GM19099 (cell line): ENCODE data around the gene GPRC6A.

Source experiments
- POLR2A ChIP-seq: IDR thresholded peaks from 3 replicates; pipeline ENCODE4 v1.6.1; 2011; ENCODE audit warnings: low read depth; ENCODE audit not compliant: insufficient read length; ENCODE audit errors: extremely low read depth

Gene GPRC6A, protein sequence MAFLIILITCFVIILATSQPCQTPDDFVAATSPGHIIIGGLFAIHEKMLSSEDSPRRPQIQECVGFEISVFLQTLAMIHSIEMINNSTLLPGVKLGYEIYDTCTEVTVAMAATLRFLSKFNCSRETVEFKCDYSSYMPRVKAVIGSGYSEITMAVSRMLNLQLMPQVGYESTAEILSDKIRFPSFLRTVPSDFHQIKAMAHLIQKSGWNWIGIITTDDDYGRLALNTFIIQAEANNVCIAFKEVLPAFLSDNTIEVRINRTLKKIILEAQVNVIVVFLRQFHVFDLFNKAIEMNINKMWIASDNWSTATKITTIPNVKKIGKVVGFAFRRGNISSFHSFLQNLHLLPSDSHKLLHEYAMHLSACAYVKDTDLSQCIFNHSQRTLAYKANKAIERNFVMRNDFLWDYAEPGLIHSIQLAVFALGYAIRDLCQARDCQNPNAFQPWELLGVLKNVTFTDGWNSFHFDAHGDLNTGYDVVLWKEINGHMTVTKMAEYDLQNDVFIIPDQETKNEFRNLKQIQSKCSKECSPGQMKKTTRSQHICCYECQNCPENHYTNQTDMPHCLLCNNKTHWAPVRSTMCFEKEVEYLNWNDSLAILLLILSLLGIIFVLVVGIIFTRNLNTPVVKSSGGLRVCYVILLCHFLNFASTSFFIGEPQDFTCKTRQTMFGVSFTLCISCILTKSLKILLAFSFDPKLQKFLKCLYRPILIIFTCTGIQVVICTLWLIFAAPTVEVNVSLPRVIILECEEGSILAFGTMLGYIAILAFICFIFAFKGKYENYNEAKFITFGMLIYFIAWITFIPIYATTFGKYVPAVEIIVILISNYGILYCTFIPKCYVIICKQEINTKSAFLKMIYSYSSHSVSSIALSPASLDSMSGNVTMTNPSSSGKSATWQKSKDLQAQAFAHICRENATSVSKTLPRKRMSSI

DNA sequence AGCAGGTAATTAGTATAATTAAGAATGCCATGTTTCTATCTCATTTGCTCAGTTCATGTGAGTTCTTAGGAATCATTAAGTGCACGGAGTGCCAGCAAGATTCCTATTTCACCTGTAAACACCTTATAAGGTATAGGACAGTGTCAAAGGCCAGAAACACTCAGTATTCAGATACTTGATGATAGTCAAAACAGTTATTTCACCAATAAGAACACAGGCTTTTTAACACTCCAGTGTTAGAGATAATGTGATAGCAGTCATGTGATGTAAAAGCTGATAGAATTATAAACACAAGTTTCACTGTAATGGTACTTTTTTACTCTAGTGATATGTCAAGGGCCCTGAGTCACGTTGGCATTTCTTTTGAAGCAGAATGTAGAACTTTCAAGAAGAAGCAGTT lies at the start of gene GPRC6A:
GPRC6A (minus strand) TSS at position 101 of the 400 bp plus-strand sequence; CDS start at position 31, 70 bp downstream.
- no peak for TF ChIP-seq POLR2A

DNA sequence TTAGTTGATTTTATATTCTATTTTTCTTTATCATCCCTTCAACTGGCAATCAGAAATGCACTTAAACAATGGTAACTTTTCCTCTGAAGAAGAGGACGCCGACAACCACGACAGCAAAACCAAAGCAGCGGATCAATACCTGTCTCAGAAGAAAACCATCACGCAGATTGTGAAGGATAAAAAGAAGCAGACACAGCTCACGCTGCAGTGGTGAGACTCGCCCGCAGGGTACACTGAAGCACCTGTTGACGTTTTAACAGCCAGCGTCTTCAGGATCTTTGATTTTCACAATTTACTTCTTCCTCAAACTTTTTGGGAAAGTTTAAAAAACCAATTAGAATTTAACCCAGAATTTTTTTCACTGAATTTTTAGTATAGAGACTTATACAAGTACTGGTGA lies 48.9 kb upstream of the GPRC6A start:
- no peak for TF ChIP-seq POLR2A

DNA sequence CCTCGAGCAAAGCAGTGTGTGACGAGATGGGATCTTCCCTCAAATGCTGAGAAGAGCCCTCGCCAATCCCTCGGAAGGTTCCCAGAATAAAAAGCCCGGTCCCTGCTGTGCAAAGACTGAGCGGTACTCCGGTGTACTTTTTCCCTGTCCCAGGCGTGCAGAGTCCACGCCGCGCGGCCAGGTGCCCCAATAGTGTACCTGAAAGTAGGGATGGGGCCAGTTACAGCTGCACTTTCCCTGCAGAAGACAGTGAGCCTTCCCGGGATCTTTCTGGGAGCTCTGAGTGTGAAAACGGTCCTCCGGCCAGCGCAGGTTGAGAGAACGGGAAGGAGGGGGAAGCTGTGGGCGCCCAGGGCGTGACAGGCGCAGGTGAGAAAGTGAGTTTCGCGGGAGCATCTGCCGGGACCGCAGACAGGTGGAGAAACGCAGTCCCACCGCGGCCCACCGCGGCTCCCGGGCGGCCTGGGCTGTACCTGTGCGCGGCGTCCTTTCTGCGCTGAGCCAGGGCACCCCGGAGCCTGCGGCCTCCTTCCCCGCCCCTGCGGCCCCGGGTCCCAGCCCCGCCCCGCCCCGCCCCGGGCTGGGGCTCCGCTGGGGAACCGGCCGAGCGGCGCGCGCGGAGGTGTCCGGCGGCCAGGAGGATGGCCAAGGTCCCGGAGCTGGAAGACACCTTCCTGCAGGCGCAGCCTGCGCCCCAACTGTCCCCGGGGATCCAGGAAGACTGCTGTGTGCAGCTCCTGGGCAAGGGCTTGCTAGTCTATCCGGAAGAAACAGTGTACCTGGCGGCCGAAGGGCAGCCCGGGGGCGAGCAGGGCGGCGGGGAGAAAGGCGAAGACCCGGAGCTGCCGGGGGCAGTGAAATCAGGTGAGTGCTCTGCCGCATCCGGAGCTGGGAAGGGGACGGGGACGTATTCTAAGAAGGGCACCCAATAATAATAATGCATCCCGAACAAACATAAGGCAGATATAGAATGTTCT lies 48.0 kb upstream of the GPRC6A start, which contains the start of gene RFX6:
RFX6 (plus strand) TSS at position 608 of the 977 bp plus-strand sequence; CDS start at position 642, 34 bp downstream.
- no peak for TF ChIP-seq POLR2A

DNA sequence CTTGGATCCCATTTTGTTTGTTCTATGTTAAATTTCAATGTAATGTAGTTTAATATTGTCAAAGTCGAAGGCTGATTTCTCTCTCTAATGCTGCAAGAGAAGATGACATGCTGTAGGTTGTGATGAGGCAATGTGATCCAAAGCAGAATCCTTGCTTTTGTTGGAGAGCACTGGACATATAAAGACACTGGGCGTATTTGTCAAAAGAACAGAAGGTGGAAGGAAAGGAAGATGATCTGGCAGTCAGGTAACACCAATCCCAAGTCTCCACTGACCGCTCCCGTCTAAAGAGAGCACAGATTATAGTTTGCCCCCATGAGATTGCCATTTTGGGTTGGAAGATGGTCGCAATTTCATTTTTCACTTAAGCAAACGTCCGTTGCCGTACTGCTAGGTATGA lies 47.2 kb upstream of the GPRC6A start:
- TF ChIP-seq POLR2A, result no peak

DNA sequence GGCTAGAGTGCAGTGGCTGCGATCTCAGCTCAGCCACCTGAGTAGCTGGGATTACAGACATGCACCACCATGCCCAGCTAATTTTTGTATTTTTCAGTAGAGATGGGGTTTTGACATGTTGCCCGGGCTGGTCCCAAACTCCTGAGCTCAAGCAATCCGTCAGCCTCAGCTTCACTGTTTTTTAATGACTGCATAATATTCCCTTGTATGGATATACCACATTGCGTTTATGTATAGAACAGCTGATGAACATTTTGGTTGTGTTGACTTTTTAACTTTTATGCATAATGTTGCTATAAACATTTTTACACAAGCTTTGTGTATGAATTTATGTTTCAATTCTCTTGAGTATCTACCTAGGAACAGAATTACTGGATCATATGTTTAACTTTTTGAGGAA lies 43.9 kb upstream of the GPRC6A start:
- no peak for TF ChIP-seq POLR2A

DNA sequence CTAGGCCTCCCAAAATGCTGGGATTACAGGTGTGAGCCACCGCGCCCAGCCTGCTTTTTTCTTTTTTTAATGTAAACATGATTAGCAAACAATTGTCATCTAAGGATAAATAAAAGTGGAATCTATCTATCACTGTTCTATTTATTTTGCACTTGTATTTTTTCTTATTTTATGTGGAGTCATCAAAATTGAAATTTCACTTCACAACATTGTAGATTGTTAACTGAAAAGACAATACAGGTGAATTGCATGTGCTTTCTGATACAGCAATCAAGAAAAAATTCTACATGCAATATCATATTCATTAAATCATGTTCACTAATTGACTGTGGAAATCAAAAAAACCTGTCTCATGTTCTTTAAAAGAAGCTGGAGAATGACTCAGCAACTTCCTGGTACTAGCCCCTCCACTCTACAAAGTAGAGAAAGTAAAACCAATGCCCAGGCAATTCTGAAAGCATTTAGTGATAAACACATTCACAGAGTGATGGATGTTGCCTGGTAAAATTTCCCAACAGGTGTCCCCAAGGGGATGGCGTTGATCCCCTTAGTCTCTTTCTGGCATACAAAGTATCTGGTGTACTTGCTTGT lies 37.5 kb upstream of the GPRC6A start:
- TF ChIP-seq POLR2A, result no peak

DNA sequence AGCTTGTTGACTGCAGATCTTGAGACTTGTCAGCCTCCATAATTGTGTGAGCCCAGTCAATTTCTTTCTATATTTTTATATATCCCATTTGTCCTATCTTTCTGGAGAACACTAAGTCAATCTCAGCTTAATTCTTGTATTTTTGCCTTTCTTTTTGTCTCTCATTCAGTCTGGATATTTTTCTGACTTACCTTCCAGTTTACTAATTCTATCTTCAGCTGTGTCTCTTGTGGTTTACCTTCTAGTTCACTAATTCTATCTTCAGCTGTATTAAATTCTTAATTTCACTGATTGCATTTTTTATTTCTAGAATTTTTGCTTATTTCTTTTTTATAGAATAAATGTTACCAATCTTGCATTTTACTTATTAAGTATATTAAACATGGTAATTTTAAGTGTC lies 30.4 kb upstream of the GPRC6A start:
- TF ChIP-seq POLR2A, result no peak

DNA sequence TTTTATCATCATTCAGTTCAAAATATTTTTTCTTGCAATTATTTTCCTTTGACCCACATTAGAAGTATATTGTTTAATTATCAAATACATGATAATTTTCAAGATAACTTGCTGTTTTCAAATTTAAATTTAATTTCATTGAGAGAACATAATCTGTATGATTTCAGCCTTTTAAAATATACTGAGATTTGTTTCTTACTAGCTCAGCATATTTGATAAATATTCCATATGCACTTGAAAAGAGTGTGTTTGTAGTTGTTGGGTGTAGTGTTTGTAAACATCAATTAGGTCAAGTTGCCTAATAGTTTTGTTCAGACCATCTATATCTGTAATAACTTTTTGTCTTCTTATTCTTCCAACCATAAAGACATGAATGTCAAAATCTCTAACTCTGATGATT lies 29.2 kb upstream of the GPRC6A start:
- no peak for TF ChIP-seq POLR2A

DNA sequence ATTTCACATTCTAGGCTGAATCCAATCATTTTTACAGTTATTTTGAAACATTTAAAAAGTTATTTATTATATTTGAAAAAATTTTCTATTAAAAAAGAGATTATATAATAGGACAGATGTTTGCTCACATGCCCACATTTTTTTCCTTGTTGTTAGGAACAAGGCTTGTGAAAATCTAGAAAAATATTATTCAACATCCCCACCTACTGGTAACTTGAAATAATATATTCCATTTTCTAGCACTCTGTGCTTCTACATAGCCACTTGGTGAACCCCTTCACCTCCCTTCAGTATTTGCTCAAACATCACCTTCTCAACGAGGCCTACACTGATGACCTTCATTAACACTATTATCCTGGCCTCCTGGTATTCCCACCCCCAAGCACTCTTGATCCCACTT lies 18.3 kb upstream of the GPRC6A start:
- no peak for TF ChIP-seq POLR2A

DNA sequence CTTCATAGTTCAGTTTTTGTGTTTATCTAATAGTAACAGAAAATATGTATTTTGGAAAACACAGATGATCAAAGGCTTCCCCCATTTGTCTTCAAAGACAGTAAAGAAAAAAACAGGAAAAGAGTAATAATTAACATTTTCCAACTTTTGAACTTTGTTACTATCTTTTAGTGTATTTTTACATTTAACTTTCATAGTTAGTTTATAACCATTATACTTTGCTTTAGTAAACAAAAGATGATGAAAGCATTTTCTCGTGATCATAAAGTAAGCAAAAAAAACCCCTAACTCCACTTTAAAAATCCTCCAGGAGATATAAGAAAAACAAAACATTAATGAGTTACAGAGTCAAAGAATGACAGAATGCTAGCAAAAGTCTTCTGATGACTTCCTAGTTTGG lies 13.6 kb upstream of the GPRC6A start:
- TF ChIP-seq POLR2A, result no peak

DNA sequence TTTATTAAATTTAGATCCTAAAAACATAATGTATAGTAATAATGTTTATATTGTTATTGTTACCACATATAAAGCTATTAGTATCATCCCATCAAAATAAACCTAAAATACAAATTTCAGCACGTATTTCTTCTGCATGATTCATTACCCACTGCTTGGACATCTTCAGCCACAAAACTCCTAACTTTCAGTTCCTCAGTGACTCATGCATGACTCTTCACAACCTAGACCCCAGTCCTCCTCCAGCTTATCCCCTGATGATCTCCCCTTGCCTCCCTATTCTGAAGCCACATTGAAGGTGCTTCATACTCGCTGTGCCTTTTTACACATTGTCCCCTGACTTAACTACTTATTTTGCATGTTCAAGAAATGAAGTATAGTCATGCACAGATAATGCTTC lies 11.2 kb upstream of the GPRC6A start:
- no peak for TF ChIP-seq POLR2A

DNA sequence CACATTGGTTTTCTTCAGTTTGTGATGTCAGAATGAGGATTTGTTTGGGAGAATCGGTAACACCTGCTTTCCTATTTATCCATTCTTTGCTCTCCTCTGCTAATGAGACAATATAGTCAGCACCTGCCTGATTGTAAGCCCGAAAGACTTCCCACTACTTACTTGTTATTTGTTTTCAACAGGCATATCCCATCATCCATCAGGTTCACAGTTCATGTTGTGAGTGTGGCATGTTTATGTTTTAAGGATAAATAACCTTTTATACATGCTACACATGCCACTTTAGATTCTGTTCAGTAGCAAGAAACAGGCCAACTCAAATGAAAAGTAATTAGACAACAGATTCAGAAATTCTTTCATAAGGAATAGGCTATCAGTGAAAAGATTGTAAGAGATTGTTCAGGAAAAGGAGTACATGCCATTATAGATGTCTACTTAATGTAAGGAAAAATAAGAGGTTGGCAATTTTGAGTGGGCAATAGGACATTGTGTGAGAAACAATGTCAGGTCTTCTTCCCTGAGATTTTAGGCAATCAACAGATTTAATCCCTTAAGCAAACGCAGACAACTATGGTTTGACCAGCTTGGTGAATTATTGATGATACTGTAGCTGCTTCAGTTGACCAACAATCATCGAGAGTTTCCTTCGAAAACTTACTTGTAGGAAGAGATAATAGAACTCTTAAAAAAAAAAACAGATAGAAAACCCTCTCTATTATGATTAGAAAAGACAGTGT lies 7.9 kb upstream of the GPRC6A start:
- no peak for TF ChIP-seq POLR2A

DNA sequence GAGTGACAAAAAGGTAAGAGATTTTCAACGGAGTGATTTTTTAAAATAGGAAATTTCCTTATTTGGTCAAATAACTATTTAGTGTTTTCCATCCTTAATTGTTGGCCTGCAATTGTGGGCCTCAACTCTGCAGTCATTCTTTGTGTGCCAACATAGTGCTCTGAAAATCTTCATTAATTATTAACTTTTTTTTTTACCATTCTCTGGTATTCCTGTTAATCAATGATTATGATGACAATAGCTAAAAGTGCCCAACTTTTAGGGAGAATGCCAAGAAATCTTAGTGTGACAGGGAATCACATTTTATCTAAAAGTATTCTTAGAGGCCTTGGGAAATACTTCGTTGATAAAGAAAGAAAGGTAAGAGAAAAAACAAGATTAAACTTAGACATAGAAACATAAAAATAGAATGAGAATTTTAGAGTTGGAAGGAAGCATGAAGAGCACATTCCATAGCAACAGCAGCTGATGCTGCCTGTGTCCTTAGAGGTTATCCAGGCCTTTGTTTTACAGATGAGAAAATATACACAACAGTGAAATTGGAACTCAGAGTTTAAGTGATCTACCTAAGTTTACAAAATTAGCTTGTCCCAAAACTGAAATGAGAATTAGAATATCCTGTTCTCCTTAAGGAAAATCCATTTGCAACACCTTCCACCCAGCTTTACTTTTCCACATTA lies 1.2 kb downstream of the GPRC6A start:
- TF ChIP-seq POLR2A, result no peak
